NCI-H146 treated with DMSO at 0.1 percent for 48 hours (cell line): ENCODE data around the gene COL23A1.

Experiments
- DNase-seq: peaks from one replicate; lab custom pipeline; 2025; ENCODE audit not compliant: unreplicated experiment; lab: John Stamatoyannopoulos, UW

The COL23A1 gene

DNA sequence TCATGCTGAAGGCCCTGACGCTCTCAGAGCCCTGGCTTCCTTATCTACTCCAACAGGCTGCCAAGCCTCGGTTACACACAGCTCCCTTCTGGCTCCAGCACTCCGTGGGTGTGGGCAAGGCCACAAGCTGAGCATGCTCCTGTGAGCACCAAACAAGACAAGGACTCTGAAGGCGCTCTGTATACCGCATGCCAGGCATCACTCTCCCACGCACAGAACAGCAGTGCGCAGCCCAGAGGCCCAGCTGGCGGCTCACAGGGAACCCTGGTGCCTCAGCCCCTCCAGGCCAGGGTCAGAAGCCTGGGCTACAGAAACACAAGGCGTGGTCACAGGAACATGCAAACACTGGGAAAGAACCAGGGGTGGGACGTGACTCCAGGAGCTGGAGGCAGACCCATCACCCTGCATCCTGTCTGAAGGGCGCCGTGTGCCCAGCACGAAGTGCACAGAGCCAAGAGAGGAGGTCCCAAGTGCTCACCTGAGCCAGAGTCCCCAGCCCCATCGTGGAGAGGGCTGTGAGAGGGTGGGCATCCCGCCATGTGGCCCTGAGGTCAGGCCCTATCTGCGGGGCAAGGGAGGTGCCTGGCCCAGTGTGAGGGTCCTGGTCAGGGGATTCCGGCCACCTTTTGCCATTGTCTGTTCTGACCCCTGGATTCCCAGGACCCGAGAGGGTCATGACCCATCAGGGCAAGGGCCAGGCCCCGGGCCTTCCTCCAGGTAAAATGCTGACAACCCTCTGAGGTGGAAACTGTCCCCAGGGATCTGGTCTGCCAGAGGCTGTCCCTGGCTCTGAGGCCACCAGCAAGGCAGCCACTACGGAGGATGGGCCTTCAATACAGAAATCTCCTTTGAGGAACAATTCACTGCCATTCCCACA is 54.7 kb downstream of the COL23A1 start:
- DNase-seq: no peak

DNA sequence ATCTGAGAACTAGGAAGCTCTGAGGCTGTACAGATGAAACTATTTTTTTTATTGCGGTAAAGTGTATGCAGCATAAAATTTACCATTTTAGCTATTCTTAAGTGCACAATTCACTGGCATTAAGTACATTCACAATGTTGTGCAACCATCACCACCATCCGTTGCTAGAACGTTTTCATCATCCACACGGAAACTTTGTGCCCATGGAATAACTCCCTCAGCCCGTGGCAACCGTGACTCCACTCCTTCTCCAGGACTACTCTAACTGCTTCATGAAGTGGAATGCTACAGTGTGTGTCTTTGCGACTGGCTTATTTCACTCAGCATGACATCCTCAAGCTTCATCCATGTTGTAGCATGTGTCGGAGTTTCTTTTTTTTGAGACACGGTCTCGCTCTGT is 57.1 kb downstream of the COL23A1 start:
- DNase-seq: no peak

DNA sequence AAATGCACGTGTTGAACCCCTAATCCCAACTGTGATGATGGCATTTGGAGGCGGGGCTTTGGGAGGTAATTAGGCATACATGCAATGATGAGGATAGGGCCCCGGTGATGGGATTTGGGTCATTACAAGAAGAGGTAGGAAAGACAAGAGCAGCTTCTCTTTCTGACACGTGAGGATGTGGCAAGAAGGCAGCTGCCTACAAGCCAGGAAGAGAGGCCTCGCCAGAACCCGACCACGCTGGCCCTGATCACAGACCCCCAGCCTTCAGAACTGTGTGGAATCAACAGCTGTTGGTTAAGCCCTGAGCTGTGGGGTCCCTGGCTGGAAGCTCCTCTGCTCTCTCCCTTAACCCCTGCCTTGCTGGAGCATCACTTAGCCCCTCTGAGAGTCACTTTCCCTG is 57.5 kb downstream of the COL23A1 start:
- no peak for DNase-seq

DNA sequence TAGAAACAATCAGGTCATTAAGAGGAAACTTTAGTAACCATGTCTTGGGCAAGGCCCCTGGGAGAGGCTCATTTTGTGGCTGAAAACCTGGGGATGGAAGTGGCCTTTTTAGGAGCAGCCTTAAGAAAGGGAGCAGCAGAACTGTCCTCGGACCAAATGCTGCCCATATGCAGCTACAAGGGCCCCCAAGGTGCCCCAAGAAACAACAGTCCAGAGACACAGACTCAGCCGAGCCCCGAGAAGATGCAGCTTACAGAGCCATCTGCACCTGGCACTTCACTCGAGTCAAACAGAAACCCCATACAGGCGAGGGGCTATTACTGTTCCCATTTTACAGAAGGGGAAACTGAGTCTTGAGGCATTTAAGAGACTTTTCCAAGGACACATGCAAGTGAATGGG is 58.0 kb downstream of the COL23A1 start:
- no peak for DNase-seq

DNA sequence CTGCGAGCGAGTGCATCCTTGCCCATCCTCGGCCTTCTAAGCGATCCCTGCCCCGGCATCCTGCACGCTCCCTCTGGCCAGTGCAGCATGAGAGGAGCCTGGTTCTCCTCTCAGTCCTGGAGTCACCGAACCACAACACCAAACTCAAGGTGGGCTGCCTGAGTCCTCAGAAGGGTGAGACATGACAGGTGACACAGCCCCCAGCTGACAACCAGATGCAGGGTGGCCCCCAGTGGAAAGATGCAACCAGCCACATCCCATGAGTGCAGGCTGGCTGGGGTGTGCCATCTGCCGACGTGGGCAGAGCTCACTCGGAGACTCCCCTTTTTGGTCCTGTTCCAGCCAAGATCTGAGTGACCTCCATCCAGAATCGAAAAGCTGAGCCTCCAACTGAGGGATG is 58.4 kb downstream of the COL23A1 start:
- DNase-seq: no peak

DNA sequence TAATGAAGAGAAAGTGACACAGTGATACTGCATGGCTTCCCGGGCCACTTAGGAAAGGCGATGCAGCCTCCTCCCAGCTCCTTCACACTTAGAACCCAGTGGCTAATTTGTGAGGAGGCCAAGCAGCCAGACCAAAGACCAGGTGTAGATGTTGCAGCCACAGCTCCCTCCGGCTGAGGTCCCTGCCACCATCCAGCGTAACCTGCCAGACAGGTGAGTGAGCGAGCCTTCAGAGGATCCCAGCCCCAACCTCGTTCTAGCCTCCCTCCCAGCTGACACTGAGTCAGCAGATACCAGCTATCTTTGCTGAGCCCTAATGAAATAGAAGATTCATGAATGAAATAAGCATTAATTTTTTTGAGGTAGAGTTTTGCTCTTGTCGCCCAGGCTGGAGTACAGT is 59.7 kb downstream of the COL23A1 start:
- DNase-seq: no peak

DNA sequence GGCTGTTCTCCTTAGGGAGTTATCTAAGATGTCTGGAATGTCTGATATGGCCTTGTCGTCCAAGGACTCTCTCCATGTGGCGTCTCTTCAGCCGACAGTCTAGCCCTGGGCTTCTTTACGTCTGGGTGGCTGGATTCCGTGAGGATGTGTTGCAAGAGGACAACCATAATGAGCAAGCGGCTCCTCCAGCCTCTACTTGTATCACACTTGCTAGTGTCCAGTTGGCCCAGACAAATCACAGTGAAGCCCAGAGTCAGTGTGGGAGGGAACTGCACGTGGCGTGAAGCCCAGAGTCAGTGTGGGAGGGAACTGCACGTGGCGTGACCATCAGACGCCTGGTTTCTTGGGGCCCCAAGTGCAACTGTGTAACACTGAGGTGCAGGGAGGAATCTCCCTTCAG is 61.1 kb downstream of the COL23A1 start:
- no peak for DNase-seq

DNA sequence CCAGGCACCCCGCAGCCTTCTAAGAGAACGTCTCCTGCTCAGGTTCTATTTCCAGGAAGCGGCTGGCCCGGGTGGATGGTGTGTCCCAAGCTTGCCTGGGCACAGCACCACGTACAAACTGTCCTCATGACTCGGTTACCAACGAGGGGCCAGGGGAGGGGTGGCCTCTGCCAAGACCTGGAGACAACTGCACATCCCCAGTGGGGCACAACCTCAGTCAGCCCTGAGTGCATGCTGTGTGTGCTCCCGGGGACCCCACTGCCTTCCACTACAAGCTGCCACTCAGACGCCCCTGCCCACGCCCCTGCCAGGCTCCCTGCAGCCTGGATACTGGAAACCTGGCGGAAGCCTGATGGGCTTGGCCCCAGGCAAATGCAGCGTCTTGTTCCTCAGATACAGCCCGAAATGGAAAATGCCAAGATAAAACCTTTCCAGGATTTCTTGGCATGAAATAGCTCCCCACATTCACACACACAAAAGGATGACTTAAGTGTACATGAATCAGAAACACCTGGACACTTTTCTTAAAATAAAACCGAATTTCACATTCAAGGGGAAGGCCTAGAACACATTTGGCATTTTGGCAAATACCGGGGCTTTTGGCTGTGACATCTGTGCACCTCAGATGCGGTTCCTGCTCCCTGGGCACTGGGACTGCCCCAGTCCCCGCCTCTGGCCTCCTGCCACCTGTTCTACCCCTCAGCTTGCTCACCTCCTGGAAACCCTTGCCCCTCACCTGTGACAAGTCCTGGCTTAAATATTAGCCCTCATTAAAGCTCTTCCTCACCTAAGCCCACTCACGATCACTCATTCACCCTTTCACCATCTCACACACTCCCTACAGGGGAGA is 62.5 kb downstream of the COL23A1 start:
- no peak for DNase-seq

DNA sequence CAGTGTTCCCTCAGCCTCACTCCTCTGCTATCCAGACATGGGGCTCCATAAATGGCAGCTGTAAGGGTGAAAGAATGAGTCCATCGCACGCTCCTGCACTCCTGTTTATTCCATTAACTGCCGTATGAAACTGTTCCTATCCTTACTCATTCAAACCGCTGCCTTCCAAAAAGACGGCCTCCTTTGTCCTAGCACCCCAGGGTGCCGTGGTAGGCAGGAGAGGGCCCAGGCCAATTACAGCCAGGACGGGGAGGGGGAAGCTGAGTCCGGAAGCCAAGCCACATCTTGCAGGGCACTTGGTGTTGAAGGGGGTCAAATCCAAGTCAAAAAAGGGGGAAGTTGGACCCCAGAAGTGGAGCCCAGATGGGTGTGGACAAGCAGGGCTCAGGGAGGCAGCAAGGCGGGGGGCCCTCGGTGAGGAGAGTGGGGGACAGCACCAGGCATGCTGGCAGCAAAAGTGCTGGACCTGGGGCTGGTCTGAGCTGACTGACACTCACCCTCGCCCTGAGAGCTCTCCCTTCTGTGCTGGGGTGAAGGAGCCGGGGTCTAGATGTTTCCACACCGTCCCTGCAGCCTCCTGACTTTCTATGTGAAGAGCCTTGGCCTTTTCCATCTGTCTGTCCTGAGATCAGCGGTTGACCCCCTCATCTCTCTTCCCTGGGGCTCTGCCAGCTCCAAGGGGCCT is 63.3 kb downstream of the COL23A1 start:
- DNase-seq: no peak

DNA sequence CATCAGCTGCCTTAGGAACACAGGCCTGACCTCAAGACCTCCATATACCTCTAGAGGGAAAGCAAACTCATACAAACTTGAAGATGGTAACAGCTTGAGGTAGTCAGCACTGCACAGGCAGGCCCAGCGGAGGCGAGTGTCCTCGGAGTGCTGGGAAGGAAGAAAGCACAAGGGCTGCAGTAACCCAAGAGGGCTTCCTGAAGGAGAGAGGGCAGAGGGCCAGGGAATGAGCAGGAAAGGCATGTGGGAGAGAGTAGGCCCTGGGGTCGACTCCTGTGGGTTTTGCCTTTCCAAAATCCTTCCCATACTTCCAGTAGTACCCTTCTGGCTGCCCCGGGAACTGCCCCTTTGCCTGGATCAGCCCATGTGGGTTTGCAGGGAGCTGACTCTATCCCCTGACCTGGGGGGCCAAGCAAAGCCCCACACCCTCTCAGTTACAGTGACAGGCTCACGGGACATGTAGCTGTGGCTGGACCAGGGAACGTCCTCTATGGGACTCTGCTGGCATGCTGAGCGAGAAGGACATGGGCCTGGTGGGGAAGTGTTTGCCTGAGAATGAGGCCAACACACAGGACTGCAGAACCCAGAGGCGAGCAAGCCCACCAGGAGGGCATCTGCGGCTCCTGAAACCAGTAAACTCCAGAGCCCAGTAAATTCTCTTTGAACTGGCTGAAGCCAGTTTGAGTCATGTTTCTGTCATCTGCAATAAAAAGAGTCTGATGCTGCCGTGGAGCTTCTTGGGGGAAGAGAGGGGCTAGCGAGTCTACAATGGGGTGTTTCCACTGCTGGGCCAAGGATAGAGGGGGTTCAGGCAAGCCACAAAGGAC is 64.1 kb downstream of the COL23A1 start:
- no peak for DNase-seq

DNA sequence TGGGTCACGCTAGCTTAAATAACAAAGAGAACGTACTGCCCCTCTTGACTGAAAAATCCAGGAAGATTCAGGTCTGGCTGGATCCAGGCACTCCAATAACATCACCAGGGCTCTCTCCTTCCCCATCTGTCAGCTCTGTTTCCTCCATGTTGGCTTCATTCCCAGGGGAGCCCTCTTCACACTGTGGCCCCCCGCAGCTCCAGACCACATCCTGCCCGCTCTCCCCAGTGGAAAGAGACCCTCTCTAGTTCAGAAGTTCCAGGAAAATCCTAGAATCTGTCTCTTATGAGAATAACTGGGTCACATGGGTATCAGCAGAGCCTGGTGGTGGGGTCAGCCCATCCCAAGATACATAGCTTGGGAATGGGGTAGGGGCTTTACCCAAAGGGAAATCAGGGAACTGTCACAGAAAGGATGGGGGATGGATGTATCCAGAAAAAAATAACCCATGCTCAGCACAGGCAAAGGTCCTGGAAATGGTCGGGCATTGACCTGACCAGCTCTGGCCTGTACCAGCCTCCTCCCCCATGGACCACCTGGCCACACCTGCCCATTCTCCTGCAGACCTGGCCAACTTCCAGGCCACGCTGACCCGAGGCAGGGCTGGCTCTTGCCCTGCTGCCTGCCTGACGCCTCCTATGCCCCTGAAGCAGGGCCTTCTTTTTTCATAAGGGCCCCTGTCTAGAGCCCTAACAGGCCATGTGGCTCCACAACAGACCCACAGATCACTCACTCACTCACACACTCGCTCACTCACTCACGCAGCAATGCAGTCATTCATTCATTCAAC is 65.9 kb downstream of the COL23A1 start:
- no peak for DNase-seq

DNA sequence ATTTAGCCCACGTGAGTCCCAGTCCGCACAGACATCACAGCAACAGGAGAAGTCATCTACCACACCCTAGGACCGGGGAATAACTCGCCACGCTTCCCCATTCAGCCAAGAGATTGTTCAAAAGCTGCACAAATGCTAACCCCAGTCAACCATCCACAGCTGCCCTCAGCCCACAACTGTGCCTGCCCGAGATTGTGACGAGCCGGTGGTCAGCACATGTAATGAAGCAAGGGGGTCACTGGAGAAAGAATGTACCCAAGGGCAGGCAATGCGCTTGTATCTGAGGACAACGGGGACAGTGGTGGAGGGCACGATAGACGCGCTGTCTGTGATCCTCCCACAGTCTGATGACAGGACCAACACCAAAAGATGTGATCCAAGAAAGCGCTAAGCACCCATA is 67.8 kb downstream of the COL23A1 start:
- no peak for DNase-seq

DNA sequence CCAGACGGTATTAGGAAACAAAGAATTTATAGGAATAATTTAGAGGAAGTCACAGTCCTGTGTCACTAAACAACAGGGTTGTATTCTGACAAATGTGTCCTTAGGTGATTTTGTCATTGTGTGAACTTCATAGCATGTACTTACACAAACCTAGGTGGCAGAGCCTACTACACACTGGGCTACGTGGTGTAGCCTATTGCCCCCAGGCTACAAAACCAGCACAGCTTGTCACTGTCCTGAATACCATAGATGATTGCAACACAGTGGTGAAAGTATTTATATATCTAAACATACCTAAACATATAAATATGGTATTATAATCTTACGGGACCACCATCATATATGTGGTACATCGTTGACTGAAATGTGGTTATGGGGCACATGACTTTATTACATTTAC is 69.3 kb downstream of the COL23A1 start:
- no peak for DNase-seq

DNA sequence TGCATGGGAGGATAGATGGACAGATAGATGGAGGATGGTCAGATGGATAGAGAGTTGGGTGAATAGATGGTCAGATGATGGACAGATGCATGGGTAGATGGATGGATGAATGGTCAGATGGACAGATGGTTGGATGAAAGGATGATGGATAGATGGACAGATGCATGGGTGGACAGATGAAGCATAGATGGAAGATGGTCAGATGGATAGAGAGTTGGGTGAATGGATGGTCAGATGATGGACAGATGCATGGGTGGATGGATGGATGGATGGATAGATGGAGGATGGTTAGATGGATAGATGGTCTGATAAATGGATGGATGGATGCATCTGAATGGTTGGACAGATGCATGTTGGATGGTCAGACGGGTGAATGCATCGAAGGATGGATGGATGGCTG is 70.4 kb downstream of the COL23A1 start:
- no peak for DNase-seq

DNA sequence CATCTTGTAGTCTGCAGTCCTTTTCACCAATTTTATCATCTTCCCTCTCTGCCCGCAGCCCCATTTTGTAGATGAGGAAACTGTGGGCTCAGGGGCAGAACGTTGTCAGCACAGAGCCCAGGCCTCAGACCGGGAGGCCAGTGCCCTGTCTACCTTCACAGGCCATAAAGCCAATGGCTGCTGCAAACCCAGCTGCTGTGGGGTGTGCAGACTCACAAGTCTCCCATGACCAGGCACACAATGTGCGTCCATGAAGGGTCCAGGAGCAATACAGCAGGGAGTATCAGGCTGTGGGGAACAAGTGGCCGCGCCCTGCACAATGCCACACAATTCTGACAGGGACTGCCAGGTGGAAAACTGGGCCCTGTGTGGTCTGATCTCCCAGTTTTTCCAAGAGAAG is 71.0 kb downstream of the COL23A1 start:
- no peak for DNase-seq

DNA sequence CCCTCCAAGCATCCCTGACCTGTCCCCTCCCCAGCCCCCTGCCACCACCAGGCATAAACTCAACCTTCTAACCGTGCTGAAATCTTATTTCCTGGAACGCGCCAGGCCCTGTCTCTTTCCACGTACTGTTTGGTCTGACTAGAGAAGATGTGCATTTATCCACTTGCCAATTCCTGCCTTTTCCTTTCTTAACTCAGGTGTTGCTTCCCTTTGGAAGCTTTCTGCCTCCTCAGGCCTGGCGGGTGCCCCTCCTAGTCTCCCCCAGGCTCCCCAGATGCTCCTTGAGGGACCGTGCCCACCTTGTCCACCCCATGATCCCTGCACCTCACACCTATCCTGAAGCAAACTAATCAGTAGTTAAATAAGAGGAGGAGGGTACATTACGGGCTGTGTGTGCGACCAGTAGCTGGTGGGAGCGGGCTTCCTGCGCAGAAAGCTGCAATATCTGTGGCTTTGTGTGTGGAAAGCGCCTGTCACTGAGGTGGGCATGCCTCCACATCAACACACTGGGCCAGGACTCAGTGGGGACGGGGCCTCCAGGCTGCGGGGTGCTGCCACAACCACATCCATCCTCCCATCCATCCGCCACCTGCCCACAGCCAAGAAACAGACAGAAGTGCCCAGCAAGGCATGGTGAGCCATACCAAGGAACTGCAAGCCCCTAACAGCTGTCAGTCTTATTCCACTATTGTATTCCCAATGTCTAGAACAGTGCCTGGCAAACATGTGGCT is 73.5 kb downstream of the COL23A1 start:
- DNase-seq: no peak

DNA sequence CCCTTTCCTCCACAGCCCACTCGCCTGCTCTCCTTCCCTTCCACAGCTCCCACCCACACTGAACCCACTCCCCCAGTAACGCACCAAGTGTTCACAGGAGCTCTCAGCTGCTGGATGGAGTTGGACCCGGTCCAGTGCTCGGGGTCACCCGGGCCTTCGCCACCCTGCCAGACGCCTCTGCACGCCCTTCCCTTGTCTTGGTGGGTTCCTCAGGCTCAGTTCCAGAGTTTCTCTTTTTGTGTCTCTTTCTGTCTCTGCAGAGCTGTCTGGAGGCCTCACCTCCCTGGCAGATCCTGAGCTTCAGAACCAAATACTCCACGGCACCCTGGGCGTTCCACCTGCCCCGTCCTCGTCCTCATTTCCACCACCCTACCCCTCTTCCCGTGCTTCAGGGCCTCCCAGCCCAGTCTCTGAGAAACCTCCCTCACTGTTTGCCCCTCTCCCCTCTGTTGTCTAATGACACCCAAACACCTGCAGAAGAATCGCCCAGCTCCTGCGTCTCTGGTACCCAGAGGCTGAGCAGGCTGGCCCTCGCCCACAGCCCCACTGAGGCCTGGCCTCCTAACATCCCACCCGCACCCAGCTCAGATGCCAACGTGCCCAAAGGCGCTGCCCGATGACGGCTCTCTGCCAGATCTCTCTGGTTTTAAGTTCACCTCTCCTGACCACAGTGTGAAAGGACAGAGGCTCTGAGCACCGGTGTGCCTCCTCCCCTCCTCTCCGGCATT is 74.3 kb downstream of the COL23A1 start:
- DNase-seq: no peak

DNA sequence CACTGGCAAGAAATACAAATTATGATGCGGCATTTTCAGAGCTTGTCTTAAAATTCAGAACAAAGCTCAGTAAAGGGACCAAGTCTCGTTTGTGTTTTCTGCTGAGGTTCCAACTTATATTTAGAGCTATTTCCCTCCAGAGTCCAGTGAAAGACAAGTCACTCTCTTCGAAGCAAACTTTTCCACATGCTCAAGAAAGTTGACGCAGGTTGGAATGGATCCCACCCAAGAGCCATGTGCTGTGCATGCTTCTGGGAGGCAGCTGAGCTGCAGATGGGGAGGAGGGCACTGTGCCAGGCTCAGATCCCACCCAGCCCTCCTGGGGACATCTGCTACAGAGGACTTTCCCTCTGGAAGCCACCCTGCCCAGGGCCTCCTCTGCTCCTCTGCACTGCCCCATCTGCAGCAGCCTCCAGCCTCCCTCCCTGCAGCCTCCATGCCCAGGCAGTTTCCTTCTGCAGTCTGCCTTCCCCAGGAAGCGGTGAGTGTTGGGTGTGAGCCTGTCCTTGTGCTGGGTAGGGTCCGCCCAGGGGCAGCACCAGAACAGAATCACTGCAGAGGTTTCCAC is 75.3 kb downstream of the COL23A1 start:
- DNase-seq: no peak
